ENCODE results near the gene PHTF1. TPM values are rescaled to one million over a fixed set of nuclear protein-coding genes. Genes with fewer than 3 reads are reported as not detected.

PHTF1 gene
- polyA plus RNA-seq, 1 donor from 2014 or later, result 46.1 TPM

DNA sequence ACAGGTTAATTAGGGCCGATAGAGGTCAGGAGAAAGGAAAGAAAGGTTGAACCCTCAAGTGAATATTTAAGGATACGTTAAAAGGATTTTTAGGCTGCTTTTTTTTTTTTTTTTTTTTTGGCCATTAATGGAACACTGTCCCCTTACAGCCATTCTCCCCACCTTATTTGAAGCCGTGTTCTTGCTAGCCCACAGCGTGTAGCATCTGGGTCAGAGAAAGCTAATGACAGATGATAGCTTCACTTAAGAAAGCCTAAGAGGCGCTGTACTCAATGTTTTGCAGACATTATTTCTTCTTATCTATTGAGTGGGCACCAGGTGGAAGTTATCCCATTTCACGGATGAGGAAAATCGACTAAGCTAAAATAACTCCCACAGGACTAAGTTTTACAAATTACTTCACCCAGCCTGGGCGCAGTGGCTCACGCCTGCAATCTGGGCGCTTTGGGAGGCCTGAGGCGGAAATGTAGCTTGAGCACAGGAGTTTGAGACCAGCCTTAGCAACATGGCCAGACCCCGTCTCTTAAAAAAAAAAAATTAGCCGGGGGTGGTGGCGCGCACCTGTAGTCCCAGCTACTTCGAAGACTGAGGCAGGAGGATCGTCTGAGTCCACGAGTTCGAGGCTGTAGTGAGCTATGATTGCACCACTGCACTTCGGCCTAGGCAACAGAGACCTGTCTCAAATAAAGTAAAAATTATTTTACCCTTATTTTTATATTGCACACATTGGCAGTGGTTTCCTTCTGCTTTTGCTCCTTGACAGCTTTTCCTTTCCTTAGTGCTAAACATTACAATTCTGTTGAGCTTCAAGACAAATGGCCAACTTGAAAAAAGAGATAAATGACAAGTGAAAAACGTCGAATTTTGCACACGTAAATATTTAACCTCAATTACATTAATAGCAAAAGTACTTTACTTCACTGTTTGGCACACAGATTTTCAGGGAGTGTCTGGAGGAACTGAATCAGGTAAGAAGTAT lies 1.1 kb upstream of the PHTF1 start:
- Histone ChIP-seq H3F3A (ENCODE audit: insufficient read depth, low read length, poor library complexity, severe bottlenecking) (peaks cover 5% of the 10 kb centered on the region), H2AFZ (ENCODE audit: low read depth, low read length) (peak overlapping the region; percentile 71), H3K9me3 (ENCODE audit: low read length) (no peaks in the 10 kb centered on the region), H3K9me2 (ENCODE audit: insufficient read depth, low read length) (no peaks in the 10 kb centered on the region), H3K27me3 (ENCODE audit: insufficient read depth, low read depth, low read length) (no peaks in the 10 kb centered on the region), H3K4me3 (ENCODE audit: low read length) (peak overlapping the region; percentile 75), H3K9ac (ENCODE audit: low read length) (peak overlapping the region; percentile 81), H3K27ac (ENCODE audit: low read length) (peak overlapping the region; percentile 83), H3K36me3 (ENCODE audit: insufficient read depth, low read length) (no peaks in the 10 kb centered on the region), H3K4me2 (ENCODE audit: low read length) (peak overlapping the region; percentile 84), H4K20me1 (ENCODE audit: insufficient read depth) (no peaks in the 10 kb centered on the region), H3K79me2 (replicated peaks; ENCODE audit: insufficient read depth, low read length) (peaks cover 34% of the 10 kb centered on the region)
- TF ChIP-seq EP300 (conservative IDR thresholded peaks at IDR 0.05; ENCODE audit: poor library complexity, severe bottlenecking) (no peak), POLR2AphosphoS5 (IDR thresholded peaks at IDR 0.05) (no peak), MXI1 (conservative IDR thresholded peaks at IDR 0.05; ENCODE audit: poor library complexity, severe bottlenecking) (no peak), SMC3 (conservative IDR thresholded peaks at IDR 0.05; ENCODE audit: poor library complexity) (no peak), EZH2 (IDR thresholded peaks at IDR 0.05; ENCODE audit: borderline replicate concordance, insufficient read depth, low read length, poor library complexity, severe bottlenecking) (no peak), RAD21 (conservative IDR thresholded peaks at IDR 0.05) (no peak), TAF1 (IDR thresholded peaks at IDR 0.05; ENCODE audit: low read depth) (no peak)
- TF ChIP-seq, protein P1, sequence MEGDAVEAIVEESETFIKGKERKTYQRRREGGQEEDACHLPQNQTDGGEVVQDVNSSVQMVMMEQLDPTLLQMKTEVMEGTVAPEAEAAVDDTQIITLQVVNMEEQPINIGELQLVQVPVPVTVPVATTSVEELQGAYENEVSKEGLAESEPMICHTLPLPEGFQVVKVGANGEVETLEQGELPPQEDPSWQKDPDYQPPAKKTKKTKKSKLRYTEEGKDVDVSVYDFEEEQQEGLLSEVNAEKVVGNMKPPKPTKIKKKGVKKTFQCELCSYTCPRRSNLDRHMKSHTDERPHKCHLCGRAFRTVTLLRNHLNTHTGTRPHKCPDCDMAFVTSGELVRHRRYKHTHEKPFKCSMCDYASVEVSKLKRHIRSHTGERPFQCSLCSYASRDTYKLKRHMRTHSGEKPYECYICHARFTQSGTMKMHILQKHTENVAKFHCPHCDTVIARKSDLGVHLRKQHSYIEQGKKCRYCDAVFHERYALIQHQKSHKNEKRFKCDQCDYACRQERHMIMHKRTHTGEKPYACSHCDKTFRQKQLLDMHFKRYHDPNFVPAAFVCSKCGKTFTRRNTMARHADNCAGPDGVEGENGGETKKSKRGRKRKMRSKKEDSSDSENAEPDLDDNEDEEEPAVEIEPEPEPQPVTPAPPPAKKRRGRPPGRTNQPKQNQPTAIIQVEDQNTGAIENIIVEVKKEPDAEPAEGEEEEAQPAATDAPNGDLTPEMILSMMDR (IDR thresholded peaks at IDR 0.05; ENCODE audit: poor library complexity, severe bottlenecking), result no peak
- TF ChIP-seq, protein P2, sequence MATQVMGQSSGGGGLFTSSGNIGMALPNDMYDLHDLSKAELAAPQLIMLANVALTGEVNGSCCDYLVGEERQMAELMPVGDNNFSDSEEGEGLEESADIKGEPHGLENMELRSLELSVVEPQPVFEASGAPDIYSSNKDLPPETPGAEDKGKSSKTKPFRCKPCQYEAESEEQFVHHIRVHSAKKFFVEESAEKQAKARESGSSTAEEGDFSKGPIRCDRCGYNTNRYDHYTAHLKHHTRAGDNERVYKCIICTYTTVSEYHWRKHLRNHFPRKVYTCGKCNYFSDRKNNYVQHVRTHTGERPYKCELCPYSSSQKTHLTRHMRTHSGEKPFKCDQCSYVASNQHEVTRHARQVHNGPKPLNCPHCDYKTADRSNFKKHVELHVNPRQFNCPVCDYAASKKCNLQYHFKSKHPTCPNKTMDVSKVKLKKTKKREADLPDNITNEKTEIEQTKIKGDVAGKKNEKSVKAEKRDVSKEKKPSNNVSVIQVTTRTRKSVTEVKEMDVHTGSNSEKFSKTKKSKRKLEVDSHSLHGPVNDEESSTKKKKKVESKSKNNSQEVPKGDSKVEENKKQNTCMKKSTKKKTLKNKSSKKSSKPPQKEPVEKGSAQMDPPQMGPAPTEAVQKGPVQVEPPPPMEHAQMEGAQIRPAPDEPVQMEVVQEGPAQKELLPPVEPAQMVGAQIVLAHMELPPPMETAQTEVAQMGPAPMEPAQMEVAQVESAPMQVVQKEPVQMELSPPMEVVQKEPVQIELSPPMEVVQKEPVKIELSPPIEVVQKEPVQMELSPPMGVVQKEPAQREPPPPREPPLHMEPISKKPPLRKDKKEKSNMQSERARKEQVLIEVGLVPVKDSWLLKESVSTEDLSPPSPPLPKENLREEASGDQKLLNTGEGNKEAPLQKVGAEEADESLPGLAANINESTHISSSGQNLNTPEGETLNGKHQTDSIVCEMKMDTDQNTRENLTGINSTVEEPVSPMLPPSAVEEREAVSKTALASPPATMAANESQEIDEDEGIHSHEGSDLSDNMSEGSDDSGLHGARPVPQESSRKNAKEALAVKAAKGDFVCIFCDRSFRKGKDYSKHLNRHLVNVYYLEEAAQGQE (IDR thresholded peaks at IDR 0.05; ENCODE audit: borderline replicate concordance), result no peak

DNA sequence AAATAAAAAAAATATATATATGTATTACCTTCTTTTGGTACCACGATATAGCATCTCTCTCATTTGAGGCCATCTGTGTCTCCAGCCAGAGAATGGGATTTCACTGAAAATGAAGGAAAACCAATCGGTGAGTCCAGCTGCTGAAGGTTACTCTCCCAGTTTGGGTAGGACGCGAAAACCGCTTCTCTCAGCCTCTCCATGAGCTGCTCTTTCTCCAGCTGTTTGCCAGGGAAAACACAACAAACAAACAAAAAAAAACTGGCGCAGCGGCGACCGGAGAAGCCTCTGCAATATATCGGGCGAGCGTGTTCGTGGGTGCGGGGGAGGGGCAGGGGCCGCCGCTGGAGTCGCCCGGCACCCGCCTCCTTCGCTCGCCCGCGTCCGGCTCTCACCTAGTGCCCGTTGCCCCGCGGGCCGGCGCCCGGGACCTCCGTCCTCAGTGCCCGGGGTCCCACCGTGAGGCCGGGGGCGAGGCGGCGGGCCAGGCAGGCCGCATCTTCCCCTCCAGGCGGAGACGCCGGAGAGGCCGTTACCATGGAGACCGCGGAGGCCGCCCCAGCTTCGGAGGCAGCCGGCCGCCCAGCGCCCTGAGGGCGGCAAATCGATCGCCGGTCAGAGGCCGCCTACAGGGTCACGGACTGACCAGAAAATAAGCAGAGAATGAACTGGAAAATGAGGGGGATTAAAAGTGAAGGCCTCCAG lies 504 bp downstream of the PHTF1 start:
- Histone ChIP-seq H3F3A (ENCODE audit: insufficient read depth, low read length, poor library complexity, severe bottlenecking) (peaks cover 5% of the 10 kb centered on the region), H3K4me2 (ENCODE audit: low read length) (peak overlapping the region; percentile 84), H3K4me3 (ENCODE audit: low read length) (peak overlapping the region; percentile 75), H3K27me3 (ENCODE audit: insufficient read depth, low read depth, low read length) (no peaks in the 10 kb centered on the region), H3K79me2 (replicated peaks; ENCODE audit: insufficient read depth, low read length) (peaks cover 44% of the 10 kb centered on the region), H3K36me3 (ENCODE audit: insufficient read depth, low read length) (peaks cover 3% of the 10 kb centered on the region), H2AFZ (ENCODE audit: low read depth, low read length) (peak overlapping the region; percentile 71), H3K27ac (ENCODE audit: low read length) (peak overlapping the region; percentile 83), H3K9me2 (ENCODE audit: insufficient read depth, low read length) (no peaks in the 10 kb centered on the region), H3K9me3 (ENCODE audit: low read length) (no peaks in the 10 kb centered on the region), H3K9ac (ENCODE audit: low read length) (peak overlapping the region; percentile 81), H4K20me1 (ENCODE audit: insufficient read depth) (no peaks in the 10 kb centered on the region)
- TF ChIP-seq SMC3 (conservative IDR thresholded peaks at IDR 0.05; ENCODE audit: poor library complexity), result peak; percentile 42
- TF ChIP-seq, protein P2 (IDR thresholded peaks at IDR 0.05; ENCODE audit: borderline replicate concordance), result no peak
- peak; percentile 88 for TF ChIP-seq MXI1 (conservative IDR thresholded peaks at IDR 0.05; ENCODE audit: poor library complexity, severe bottlenecking)
- no peak for TF ChIP-seq EP300 (conservative IDR thresholded peaks at IDR 0.05; ENCODE audit: poor library complexity, severe bottlenecking)
- no peak for TF ChIP-seq RAD21 (conservative IDR thresholded peaks at IDR 0.05)
- TF ChIP-seq TAF1 (IDR thresholded peaks at IDR 0.05; ENCODE audit: low read depth), result no peak
- TF ChIP-seq, protein P1 (IDR thresholded peaks at IDR 0.05; ENCODE audit: poor library complexity, severe bottlenecking), result no peak
- no peak for TF ChIP-seq EZH2 (IDR thresholded peaks at IDR 0.05; ENCODE audit: borderline replicate concordance, insufficient read depth, low read length, poor library complexity, severe bottlenecking)
- no peak for TF ChIP-seq POLR2AphosphoS5 (IDR thresholded peaks at IDR 0.05)

Data from neural cell (in vitro differentiated cells).